ENCODE results near the gene SLC38A6. TPM values are rescaled to one million over a fixed set of nuclear protein-coding genes. Genes with fewer than 3 reads are reported as not detected.

SLC38A6 gene
- total and polyA plus RNA-seq, 10 of the 15 experiments (the other 5 are each of a cell fraction or from before 2014, with no cell fraction given): 2.0 to 7.0 (median 3.7) TPM

DNA sequence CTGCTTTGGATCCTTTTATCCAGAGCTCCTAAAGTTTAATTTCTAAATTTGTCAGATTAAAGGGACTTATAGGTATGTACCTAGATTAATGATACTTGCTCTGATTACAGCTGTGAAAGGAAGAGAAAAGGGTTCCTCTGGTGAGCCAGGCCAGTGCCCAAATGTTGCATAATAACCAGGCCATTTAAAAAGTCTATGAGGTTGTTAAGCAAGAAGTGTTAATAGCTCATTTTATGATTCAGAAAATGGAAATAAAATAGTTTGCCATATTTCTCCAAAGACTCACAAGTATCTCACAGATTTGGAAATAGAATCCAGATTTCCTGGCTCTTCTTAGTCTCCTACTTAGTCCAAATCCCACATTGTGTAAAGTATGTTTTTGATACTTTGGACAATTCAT, 67.6 kb downstream of the SLC38A6 start (continued):
- TF ChIP-seq, protein P1, sequence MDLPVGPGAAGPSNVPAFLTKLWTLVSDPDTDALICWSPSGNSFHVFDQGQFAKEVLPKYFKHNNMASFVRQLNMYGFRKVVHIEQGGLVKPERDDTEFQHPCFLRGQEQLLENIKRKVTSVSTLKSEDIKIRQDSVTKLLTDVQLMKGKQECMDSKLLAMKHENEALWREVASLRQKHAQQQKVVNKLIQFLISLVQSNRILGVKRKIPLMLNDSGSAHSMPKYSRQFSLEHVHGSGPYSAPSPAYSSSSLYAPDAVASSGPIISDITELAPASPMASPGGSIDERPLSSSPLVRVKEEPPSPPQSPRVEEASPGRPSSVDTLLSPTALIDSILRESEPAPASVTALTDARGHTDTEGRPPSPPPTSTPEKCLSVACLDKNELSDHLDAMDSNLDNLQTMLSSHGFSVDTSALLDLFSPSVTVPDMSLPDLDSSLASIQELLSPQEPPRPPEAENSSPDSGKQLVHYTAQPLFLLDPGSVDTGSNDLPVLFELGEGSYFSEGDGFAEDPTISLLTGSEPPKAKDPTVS (IDR thresholded peaks at IDR 0.05; ENCODE audit: low read depth, low read length): no peak
- TF ChIP-seq ZNF24 (IDR thresholded peaks at IDR 0.05) (no peak), EZH2 (IDR thresholded peaks at IDR 0.05; ENCODE audit: borderline replicate concordance, control insufficient read depth, low read depth, low read length) (no peak)

GRCh38 chr14:61050417-61050816, 69.4 kb downstream of the SLC38A6 start:
- H3K27me3 ChIP-seq (replicated peaks in 1 of 2; ENCODE audit: control insufficient read depth in 2 of 2, insufficient read depth in 2 of 2, low read length in 1 of 2): no peaks in the 10 kb centered on the region
- H3K79me2 ChIP-seq (ENCODE audit: control insufficient read depth, insufficient read depth, low read length): no peaks in the 10 kb centered on the region
- no TSS peak for BruUV-seq (replicated peaks)
- intact Hi-C loops (cut with micrococcal nuclease; ENCODE audit: unreplicated experiment): no loop called here
- no peak overlapping the region for H3K9ac ChIP-seq (ENCODE audit: control insufficient read depth, insufficient read depth, low read length)
- SMC1A ChIA-PET (ENCODE audit: uncharacterized antibody, unreplicated experiment): no interaction called here
- DNase-seq (ENCODE audit: low read depth, low spot score) (no peak), FAIRE-seq (no peak), ATAC-seq (no peak)
- H3K4me1 ChIP-seq (ENCODE audit: control insufficient read depth, insufficient read depth, low read length): no peaks in the 10 kb centered on the region
- in situ Hi-C loops (cut with MboI): no loop called here
- 98% methylated on average over 2 of the region's 2 CpGs for WGBS (ENCODE audit: insufficient coverage, insufficient replicate concordance, low lambda C conversion rate, missing lambda C conversion rate)
- CTCF ChIA-PET: interaction anchor here (0.8 kb wide), 1 partner anchor 204 kb away, joined by 3 read pairs; no protein-coding TSS in a partner anchor
- no peaks in the 10 kb centered on the region for H4K20me1 ChIP-seq (ENCODE audit: control insufficient read depth, insufficient read depth)
- H3K4me3 ChIP-seq: no peak overlapping the region
- POLR2A ChIA-PET: no interaction called here
- H2AFZ ChIP-seq (ENCODE audit: control insufficient read depth, low read depth, low read length): no peak overlapping the region
- RAD21 ChIA-PET (ENCODE audit: unreplicated experiment): no interaction called here
- H3K4me2 ChIP-seq (ENCODE audit: control insufficient read depth, insufficient read depth): no peak overlapping the region
- no peak overlapping the region for H3K27ac ChIP-seq (ENCODE audit: control insufficient read depth, insufficient read depth)
- H3K36me3 ChIP-seq (ENCODE audit: control insufficient read depth in 2 of 2, insufficient read depth in 2 of 2, low read length in 1 of 2): no peaks in the 10 kb centered on the region
- no peaks in the 10 kb centered on the region; the same call in 2 of the 3 replicates for H3K9me3 ChIP-seq (replicated peaks; ENCODE audit: control insufficient read depth, insufficient read depth, low read length)
- TF ChIP-seq, protein P2, sequence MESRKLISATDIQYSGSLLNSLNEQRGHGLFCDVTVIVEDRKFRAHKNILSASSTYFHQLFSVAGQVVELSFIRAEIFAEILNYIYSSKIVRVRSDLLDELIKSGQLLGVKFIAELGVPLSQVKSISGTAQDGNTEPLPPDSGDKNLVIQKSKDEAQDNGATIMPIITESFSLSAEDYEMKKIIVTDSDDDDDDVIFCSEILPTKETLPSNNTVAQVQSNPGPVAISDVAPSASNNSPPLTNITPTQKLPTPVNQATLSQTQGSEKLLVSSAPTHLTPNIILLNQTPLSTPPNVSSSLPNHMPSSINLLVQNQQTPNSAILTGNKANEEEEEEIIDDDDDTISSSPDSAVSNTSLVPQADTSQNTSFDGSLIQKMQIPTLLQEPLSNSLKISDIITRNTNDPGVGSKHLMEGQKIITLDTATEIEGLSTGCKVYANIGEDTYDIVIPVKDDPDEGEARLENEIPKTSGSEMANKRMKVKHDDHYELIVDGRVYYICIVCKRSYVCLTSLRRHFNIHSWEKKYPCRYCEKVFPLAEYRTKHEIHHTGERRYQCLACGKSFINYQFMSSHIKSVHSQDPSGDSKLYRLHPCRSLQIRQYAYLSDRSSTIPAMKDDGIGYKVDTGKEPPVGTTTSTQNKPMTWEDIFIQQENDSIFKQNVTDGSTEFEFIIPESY (IDR thresholded peaks at IDR 0.05): no peak
- TF ChIP-seq SRF (IDR thresholded peaks at IDR 0.05; ENCODE audit: low read depth in 2 of 2, low read length in 2 of 2) (no peak), RB1 (IDR thresholded peaks at IDR 0.05; ENCODE audit: borderline replicate concordance) (no peak), NRF1 (conservative IDR thresholded peaks at IDR 0.05; ENCODE audit: low read depth, low read length) (no peak), YBX1 (IDR thresholded peaks at IDR 0.05) (no peak), IRF4 (IDR thresholded peaks at IDR 0.05; ENCODE audit: low read depth, low read length) (no peak), BHLHE40 (IDR thresholded peaks at IDR 0.05; ENCODE audit: borderline replicate concordance in 1 of 2, low read depth in 2 of 2, low read length in 1 of 2) (no peak), TARDBP (IDR thresholded peaks at IDR 0.05; ENCODE audit: borderline replicate concordance) (no peak), NR2F1 (conservative IDR thresholded peaks at IDR 0.05) (no peak), RCOR1 (conservative IDR thresholded peaks at IDR 0.05; ENCODE audit: low read depth, low read length) (no peak), TCF3 (IDR thresholded peaks at IDR 0.05; ENCODE audit: borderline replicate concordance, insufficient read depth, low read depth, low read length) (no peak), ZNF24 (IDR thresholded peaks at IDR 0.05) (no peak), YY1 (IDR thresholded peaks at IDR 0.05; ENCODE audit: low read depth, low read length) (no peak)
- TF ChIP-seq, protein P3, sequence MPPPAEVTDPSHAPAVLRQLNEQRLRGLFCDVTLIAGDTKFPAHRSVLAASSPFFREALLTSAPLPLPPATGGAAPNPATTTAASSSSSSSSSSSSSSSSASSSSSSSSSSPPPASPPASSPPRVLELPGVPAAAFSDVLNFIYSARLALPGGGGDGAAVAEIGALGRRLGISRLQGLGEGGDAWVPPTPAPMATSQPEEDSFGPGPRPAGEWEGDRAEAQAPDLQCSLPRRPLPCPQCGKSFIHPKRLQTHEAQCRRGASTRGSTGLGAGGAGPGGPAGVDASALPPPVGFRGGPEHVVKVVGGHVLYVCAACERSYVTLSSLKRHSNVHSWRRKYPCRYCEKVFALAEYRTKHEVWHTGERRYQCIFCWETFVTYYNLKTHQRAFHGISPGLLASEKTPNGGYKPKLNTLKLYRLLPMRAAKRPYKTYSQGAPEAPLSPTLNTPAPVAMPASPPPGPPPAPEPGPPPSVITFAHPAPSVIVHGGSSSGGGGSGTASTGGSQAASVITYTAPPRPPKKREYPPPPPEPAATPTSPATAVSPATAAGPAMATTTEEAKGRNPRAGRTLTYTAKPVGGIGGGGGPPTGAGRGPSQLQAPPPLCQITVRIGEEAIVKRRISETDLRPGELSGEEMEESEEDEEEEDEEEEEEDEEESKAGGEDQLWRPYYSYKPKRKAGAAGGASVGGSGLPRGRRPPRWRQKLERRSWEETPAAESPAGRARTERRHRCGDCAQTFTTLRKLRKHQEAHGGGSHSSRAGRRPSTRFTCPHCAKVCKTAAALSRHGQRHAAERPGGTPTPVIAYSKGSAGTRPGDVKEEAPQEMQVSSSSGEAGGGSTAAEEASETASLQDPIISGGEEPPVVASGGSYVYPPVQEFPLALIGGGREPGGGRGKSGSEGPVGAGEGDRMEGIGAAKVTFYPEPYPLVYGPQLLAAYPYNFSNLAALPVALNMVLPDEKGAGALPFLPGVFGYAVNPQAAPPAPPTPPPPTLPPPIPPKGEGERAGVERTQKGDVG (CRISPR knock-in tag; IDR thresholded peaks at IDR 0.05): no peak
